HL-60 (cell line): ENCODE data around the gene LDB3.

Source experiments
- GABPA ChIP-seq: IDR thresholded peaks from 2 replicates; pipeline ENCODE4 v1.6.1; 2012; ENCODE audit warnings: low read depth
- POLR2AphosphoS5 ChIP-seq: IDR thresholded peaks from 2 replicates; pipeline ENCODE4 v1.6.1; 2012; ENCODE audit warnings: low read depth
- TF ChIP-seq, protein P1 (sequence below): IDR thresholded peaks from one replicate; pipeline ENCODE4 v1.5.1; 2011; ENCODE audit warnings: low read length, control low read depth, inconsistent platforms; ENCODE audit not compliant: insufficient read depth

DNA sequence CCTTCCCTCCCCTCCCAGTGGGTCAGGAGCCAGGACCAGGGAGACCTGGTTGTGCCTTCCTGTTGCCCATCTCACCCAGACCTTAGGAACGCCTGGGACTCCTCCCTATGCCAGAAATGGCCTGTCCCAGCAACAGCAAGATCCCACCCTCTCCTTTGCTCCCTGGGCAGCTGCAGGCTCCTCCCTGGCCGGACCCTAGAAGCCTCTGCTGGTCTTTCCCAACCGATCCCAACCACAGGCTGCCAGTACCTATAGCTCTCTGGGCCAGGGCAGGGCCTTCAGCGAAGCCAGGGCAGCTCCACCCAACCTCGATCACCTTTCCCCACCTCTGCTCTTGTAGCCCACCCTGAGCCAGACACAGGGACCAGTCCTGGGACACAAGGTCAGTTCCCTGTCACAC, 21.9 kb downstream of the LDB3 start:
- TF ChIP-seq, protein P1, sequence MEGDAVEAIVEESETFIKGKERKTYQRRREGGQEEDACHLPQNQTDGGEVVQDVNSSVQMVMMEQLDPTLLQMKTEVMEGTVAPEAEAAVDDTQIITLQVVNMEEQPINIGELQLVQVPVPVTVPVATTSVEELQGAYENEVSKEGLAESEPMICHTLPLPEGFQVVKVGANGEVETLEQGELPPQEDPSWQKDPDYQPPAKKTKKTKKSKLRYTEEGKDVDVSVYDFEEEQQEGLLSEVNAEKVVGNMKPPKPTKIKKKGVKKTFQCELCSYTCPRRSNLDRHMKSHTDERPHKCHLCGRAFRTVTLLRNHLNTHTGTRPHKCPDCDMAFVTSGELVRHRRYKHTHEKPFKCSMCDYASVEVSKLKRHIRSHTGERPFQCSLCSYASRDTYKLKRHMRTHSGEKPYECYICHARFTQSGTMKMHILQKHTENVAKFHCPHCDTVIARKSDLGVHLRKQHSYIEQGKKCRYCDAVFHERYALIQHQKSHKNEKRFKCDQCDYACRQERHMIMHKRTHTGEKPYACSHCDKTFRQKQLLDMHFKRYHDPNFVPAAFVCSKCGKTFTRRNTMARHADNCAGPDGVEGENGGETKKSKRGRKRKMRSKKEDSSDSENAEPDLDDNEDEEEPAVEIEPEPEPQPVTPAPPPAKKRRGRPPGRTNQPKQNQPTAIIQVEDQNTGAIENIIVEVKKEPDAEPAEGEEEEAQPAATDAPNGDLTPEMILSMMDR: no peak
- TF ChIP-seq POLR2AphosphoS5 (no peak), GABPA (no peak)
